Measurements from ENCODE around the gene TTC28.

DNA sequence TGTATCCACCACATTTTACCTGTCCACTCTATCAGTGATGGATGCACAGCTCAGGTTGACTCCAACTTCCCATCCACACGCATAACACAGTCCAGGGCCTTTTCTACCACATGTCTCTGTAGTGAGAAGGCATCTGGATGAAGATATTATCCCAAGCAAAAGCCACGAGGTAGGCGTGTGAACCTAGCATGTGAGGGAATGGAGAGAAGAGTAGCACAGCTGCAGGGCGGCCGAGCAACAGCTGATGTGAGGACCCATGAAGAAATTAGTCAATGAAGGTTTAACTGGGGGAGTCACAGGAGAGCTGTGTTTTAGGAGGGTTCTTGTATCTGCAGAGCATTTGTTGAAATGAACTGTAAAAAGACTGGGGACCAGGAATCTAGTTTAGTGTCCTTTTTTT is 616.0 kb downstream of the TTC28 start:
- TF ChIP-seq POLR2A (IDR thresholded peaks at IDR 0.05) = no peak
- TF ChIP-seq, protein P1, sequence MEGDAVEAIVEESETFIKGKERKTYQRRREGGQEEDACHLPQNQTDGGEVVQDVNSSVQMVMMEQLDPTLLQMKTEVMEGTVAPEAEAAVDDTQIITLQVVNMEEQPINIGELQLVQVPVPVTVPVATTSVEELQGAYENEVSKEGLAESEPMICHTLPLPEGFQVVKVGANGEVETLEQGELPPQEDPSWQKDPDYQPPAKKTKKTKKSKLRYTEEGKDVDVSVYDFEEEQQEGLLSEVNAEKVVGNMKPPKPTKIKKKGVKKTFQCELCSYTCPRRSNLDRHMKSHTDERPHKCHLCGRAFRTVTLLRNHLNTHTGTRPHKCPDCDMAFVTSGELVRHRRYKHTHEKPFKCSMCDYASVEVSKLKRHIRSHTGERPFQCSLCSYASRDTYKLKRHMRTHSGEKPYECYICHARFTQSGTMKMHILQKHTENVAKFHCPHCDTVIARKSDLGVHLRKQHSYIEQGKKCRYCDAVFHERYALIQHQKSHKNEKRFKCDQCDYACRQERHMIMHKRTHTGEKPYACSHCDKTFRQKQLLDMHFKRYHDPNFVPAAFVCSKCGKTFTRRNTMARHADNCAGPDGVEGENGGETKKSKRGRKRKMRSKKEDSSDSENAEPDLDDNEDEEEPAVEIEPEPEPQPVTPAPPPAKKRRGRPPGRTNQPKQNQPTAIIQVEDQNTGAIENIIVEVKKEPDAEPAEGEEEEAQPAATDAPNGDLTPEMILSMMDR (IDR thresholded peaks at IDR 0.05) = no peak

All from uterus (tissue), 2 donors.